CD4-positive, alpha-beta T cell treated with Interleukin-6 at 100 ng/mL for 8 hours (primary cell): ENCODE results near the gene RHBDL1.

Experiments used
- DNase-seq: peaks from one replicate; pipeline ENCODE4 v3.0.0-alpha.2; 2020; ENCODE audit warnings: mixed read lengths, low spot score

The RHBDL1 gene

GRCh38 chr16:637081-638018, 38.1 kb upstream of the RHBDL1 start:
- DNase-seq: peak; percentile 90

- DNase-seq: no peak
Measured at GRCh38 chr16:638034-638543, 37.4 kb upstream of the RHBDL1 start.

GRCh38 chr16:638836-639235, 36.6 kb upstream of the RHBDL1 start:
- DNase-seq: no peak

GRCh38 chr16:640614-641013, 34.9 kb upstream of the RHBDL1 start:
- DNase-seq: no peak

GRCh38 chr16:641326-642188, 33.9 kb upstream of the RHBDL1 start, which contains the start of gene MCRIP2:
Gene MCRIP2, plus strand, starts transcription at chr16:641828. Its CDS starts 164 bp downstream, at chr16:641992.
- peak; percentile 53 for DNase-seq

GRCh38 chr16:642189-643049, 33.1 kb upstream of the RHBDL1 start:
- DNase-seq: no peak

GRCh38 chr16:643050-643368, 32.5 kb upstream of the RHBDL1 start:
- DNase-seq: no peak

- no peak for DNase-seq
Measured at GRCh38 chr16:644556-644955, 30.9 kb upstream of the RHBDL1 start.

GRCh38 chr16:645852-646678, 29.4 kb upstream of the RHBDL1 start:
- DNase-seq: no peak

GRCh38 chr16:646679-647172, 28.7 kb upstream of the RHBDL1 start:
- no peak for DNase-seq

GRCh38 chr16:647173-647902, 28.1 kb upstream of the RHBDL1 start:
- DNase-seq: no peak

- no peak for DNase-seq
Measured at GRCh38 chr16:648071-648780, 27.2 kb upstream of the RHBDL1 start.

GRCh38 chr16:648781-649589, 26.5 kb upstream of the RHBDL1 start, which contains the start of gene WDR90:
Gene WDR90, plus strand, starts transcription at chr16:649365. Its CDS starts 52 bp downstream, at chr16:649417.
- peak; percentile 88 for DNase-seq

GRCh38 chr16:649631-650030, 25.8 kb upstream of the RHBDL1 start:
- DNase-seq: no peak

GRCh38 chr16:651844-652243, 23.6 kb upstream of the RHBDL1 start:
- no peak for DNase-seq

- DNase-seq: no peak
Measured at GRCh38 chr16:652454-653305, 22.8 kb upstream of the RHBDL1 start.

GRCh38 chr16:654034-654433, 21.4 kb upstream of the RHBDL1 start:
- DNase-seq: no peak
